ENCODE measurements around the gene GOLM1.

GOLM1 gene

GRCh38 chr9:86042199-86042978 is 57.0 kb downstream of the GOLM1 start:
- no peak for TF ChIP-seq CTCF (IDR thresholded peaks at IDR 0.05; ENCODE audit: control extremely low read depth, extremely low read depth, low read depth, missing control alignments)
- ChIA-PET CTCF (interaction anchor here (1.5 kb wide), 1 partner anchor 21 kb away, joined by 4 read pairs; no protein-coding TSS in a partner anchor), POLR2A (no interaction called here)
- no peak for DNase-seq (ENCODE audit: extremely low spot score)

- ChIA-PET CTCF (interaction anchor here (1.5 kb wide), 1 partner anchor 22 kb away, joined by 4 read pairs; no protein-coding TSS in a partner anchor), POLR2A (no interaction called here)
- TF ChIP-seq CTCF (IDR thresholded peaks at IDR 0.05; ENCODE audit: control extremely low read depth, extremely low read depth, low read depth, missing control alignments): no peak
- DNase-seq (ENCODE audit: extremely low spot score): no peak
Observed at GRCh38 chr9:86041311-86041741, 58.0 kb downstream of the GOLM1 start.

GRCh38 chr9:86040861-86041155 is 58.5 kb downstream of the GOLM1 start:
- CTCF ChIA-PET: interaction anchor here (1.2 to 1.5 kb wide), 2 partner anchors 22 to 34 kb away, joined by 3 to 4 read pairs; no protein-coding TSS in a partner anchor
- no peak for DNase-seq (ENCODE audit: extremely low spot score)
- POLR2A ChIA-PET: no interaction called here
- no peak for TF ChIP-seq CTCF (IDR thresholded peaks at IDR 0.05; ENCODE audit: control extremely low read depth, extremely low read depth, low read depth, missing control alignments)

- CTCF ChIA-PET: interaction anchor here (1.0 to 1.2 kb wide), 2 partner anchors 34 to 162 kb away, joined by 3 read pairs; no protein-coding TSS in a partner anchor
- no peak for DNase-seq (ENCODE audit: extremely low spot score)
- POLR2A ChIA-PET: no interaction called here
- no peak for TF ChIP-seq CTCF (IDR thresholded peaks at IDR 0.05; ENCODE audit: control extremely low read depth, extremely low read depth, low read depth, missing control alignments)
Observed at GRCh38 chr9:86039991-86040860, 59.1 kb downstream of the GOLM1 start.

- TF ChIP-seq CTCF (IDR thresholded peaks at IDR 0.05; ENCODE audit: control extremely low read depth, extremely low read depth, low read depth, missing control alignments): no peak
- ChIA-PET POLR2A (no interaction called here), CTCF (no interaction called here)
- DNase-seq (ENCODE audit: extremely low spot score): no peak
Observed at GRCh38 chr9:86036555-86036954, 62.8 kb downstream of the GOLM1 start.

- POLR2A ChIA-PET: interaction anchor here (0.6 kb wide), 1 partner anchor 166 kb away, joined by 5 read pairs; no protein-coding TSS in a partner anchor
Observed at GRCh38 chr9:86035827-86036440, 63.4 kb downstream of the GOLM1 start.

More at GRCh38 chr9:86035827-86036440, 63.4 kb downstream of the GOLM1 start:
- DNase-seq (ENCODE audit: extremely low spot score): no peak
- no peak for TF ChIP-seq CTCF (IDR thresholded peaks at IDR 0.05; ENCODE audit: control extremely low read depth, extremely low read depth, low read depth, missing control alignments)
- CTCF ChIA-PET: interaction anchor here (0.9 to 1.0 kb wide), 2 partner anchors 11 to 21 kb away, joined by 3 read pairs; no protein-coding TSS in a partner anchor

All from GM10248 (cell line).